ENCODE data around the gene OR10C1. TPM values are rescaled to one million over a fixed set of nuclear protein-coding genes. Genes with fewer than 3 reads are reported as not detected.

OR10C1 gene
- total and polyA plus RNA-seq, 2 of the 13 experiments (the other 11 are each of a cell fraction or from before 2014, with no cell fraction given) = 0.04 TPM; not detected in 1

DNA sequence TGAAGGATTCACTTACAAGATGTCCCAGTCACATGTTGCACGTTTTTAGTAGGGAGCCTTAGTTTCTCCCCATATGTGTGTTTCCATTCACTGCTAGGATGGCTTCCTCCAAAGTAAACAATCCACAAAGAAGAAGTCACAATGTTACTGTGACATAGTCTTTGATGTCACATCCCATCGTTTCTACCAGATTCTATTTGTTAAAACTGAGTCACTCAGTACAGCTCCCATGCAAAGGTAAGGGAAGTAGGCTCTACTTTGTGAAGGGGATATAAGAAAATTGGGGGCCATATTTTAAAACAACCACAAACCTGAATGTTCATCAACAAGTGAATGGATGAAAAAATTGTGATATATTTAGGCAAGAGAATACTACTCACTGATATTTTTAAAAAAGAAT lies 17.9 kb downstream of the OR10C1 start, which contains the start of the genes OR11A1 and OR2H1:
OR11A1 (minus strand) TSS at position 101 of the 400 bp plus-strand sequence. CDS start 29,430 bp downstream, outside the sequence.
OR2H1 (plus strand) TSS at position 185 of the 400 bp plus-strand sequence. CDS start 4,615 bp downstream, outside the sequence.
- H3K79me2 ChIP-seq (ENCODE audit: insufficient read depth, low read length) = no peaks in the 10 kb centered on the region
- no peak within 1 kb of the TSS for H3K27ac ChIP-seq (ENCODE audit: extremely low read length, insufficient read depth, low read length)
- TF ChIP-seq, protein P1, sequence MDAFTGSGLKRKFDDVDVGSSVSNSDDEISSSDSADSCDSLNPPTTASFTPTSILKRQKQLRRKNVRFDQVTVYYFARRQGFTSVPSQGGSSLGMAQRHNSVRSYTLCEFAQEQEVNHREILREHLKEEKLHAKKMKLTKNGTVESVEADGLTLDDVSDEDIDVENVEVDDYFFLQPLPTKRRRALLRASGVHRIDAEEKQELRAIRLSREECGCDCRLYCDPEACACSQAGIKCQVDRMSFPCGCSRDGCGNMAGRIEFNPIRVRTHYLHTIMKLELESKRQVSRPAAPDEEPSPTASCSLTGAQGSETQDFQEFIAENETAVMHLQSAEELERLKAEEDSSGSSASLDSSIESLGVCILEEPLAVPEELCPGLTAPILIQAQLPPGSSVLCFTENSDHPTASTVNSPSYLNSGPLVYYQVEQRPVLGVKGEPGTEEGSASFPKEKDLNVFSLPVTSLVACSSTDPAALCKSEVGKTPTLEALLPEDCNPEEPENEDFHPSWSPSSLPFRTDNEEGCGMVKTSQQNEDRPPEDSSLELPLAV (CRISPR knock-in tag; conservative IDR thresholded peaks at IDR 0.05; ENCODE audit: low read depth) = no peak
- TF ChIP-seq ZNF775 (CRISPR knock-in tag; IDR thresholded peaks at IDR 0.05; ENCODE audit: borderline replicate concordance) (no peak), ZNF629 (CRISPR knock-in tag; conservative IDR thresholded peaks at IDR 0.05) (no peak), NCOR1 (IDR thresholded peaks at IDR 0.05; ENCODE audit: borderline replicate concordance, low read length) (no peak), RFX1 (IDR thresholded peaks at IDR 0.05) (no peak), ZC3H13 (CRISPR knock-in tag; IDR thresholded peaks at IDR 0.05) (no peak), TSC22D2 (CRISPR knock-in tag; IDR thresholded peaks at IDR 0.05; ENCODE audit: borderline replicate concordance) (no peak), CENPT (CRISPR knock-in tag; IDR thresholded peaks at IDR 0.05; ENCODE audit: low read depth) (no peak), ZZZ3 (CRISPR knock-in tag; IDR thresholded peaks at IDR 0.05; ENCODE audit: borderline replicate concordance) (no peak), NFYC (CRISPR knock-in tag; IDR thresholded peaks at IDR 0.05) (no peak), MEIS1 (CRISPR knock-in tag; IDR thresholded peaks at IDR 0.05; ENCODE audit: borderline replicate concordance) (no peak), KLF13 (CRISPR knock-in tag; IDR thresholded peaks at IDR 0.05) (no peak), POLR2G (IDR thresholded peaks at IDR 0.05; ENCODE audit: low read depth, low read length) (no peak)
- TF ChIP-seq, protein P2, sequence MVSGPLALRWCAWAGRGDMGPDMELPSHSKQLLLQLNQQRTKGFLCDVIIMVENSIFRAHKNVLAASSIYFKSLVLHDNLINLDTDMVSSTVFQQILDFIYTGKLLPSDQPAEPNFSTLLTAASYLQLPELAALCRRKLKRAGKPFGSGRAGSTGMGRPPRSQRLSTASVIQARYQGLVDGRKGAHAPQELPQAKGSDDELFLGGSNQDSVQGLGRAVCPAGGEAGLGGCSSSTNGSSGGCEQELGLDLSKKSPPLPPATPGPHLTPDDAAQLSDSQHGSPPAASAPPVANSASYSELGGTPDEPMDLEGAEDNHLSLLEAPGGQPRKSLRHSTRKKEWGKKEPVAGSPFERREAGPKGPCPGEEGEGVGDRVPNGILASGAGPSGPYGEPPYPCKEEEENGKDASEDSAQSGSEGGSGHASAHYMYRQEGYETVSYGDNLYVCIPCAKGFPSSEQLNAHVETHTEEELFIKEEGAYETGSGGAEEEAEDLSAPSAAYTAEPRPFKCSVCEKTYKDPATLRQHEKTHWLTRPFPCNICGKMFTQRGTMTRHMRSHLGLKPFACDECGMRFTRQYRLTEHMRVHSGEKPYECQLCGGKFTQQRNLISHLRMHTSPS (CRISPR knock-in tag; IDR thresholded peaks at IDR 0.05; ENCODE audit: low read depth) = no peak
- TF ChIP-seq, protein P3, sequence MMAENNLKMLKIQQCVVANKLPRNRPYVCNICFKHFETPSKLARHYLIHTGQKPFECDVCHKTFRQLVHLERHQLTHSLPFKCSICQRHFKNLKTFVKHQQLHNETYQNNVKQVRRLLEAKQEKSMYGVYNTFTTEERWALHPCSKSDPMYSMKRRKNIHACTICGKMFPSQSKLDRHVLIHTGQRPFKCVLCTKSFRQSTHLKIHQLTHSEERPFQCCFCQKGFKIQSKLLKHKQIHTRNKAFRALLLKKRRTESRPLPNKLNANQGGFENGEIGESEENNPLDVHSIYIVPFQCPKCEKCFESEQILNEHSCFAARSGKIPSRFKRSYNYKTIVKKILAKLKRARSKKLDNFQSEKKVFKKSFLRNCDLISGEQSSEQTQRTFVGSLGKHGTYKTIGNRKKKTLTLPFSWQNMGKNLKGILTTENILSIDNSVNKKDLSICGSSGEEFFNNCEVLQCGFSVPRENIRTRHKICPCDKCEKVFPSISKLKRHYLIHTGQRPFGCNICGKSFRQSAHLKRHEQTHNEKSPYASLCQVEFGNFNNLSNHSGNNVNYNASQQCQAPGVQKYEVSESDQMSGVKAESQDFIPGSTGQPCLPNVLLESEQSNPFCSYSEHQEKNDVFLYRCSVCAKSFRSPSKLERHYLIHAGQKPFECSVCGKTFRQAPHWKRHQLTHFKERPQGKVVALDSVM (CRISPR knock-in tag; IDR thresholded peaks at IDR 0.05) = no peak
- TF ChIP-seq, protein P4, sequence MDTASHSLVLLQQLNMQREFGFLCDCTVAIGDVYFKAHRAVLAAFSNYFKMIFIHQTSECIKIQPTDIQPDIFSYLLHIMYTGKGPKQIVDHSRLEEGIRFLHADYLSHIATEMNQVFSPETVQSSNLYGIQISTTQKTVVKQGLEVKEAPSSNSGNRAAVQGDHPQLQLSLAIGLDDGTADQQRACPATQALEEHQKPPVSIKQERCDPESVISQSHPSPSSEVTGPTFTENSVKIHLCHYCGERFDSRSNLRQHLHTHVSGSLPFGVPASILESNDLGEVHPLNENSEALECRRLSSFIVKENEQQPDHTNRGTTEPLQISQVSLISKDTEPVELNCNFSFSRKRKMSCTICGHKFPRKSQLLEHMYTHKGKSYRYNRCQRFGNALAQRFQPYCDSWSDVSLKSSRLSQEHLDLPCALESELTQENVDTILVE (CRISPR knock-in tag; IDR thresholded peaks at IDR 0.05) = no peak
- TF ChIP-seq, protein P5, sequence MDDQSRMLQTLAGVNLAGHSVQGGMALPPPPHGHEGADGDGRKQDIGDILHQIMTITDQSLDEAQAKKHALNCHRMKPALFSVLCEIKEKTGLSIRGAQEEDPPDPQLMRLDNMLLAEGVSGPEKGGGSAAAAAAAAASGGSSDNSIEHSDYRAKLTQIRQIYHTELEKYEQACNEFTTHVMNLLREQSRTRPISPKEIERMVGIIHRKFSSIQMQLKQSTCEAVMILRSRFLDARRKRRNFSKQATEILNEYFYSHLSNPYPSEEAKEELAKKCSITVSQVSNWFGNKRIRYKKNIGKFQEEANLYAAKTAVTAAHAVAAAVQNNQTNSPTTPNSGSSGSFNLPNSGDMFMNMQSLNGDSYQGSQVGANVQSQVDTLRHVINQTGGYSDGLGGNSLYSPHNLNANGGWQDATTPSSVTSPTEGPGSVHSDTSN (CRISPR knock-in tag; IDR thresholded peaks at IDR 0.05; ENCODE audit: borderline replicate concordance) = no peak
- no peaks in the 10 kb centered on the region for H4K20me1 ChIP-seq (ENCODE audit: insufficient read depth, low read length)
- DNase-seq (ENCODE audit: low spot score) (no peak), ATAC-seq (no peak), FAIRE-seq (no peak)
- no peak within 1 kb of the TSS for H3K4me2 ChIP-seq (ENCODE audit: low read depth, low read length)
- in situ Hi-C loops (cut with HindIII; ENCODE audit: extremely low pct_ligation_motif_present, low pct_unique_long_range_greater_than_20kb) (no loop called here), intact Hi-C loops (cut with micrococcal nuclease; ENCODE audit: unreplicated experiment) (no loop called here)
- H3K27me3 ChIP-seq (ENCODE audit: control insufficient read depth in 1 of 2, insufficient read depth in 2 of 2, low read length in 2 of 2) = peaks cover 0 to 15% of the 10 kb centered on the region in 2 experiments; a peak in 2 of 5 replicates
- ChIA-PET POLR2A (no interaction called here), CTCF (ENCODE audit: low intra/inter-chr PET ratio, low total read pairs) (no interaction called here)
- H3K4me3 ChIP-seq (replicated peaks in 1 of 3; ENCODE audit: insufficient read depth in 1 of 3, low read depth in 2 of 3, low read length in 3 of 3) = no peak within 1 kb of the TSS
- H3K9me3 ChIP-seq (ENCODE audit: low read length) = no peaks in the 10 kb centered on the region
- no peak within 1 kb of the TSS for H2AFZ ChIP-seq (ENCODE audit: low read length)
- BruUV-seq (replicated peaks) = no TSS peak
- WGBS (ENCODE audit: low lambda C conversion rate) = 0% methylated on average over 2 of the region's 2 CpGs
- no peak within 1 kb of the TSS for H3K9ac ChIP-seq (ENCODE audit: insufficient read depth, low read depth, low read length)
- H3K4me1 ChIP-seq (ENCODE audit: insufficient read depth, low read length) = no peaks in the 10 kb centered on the region
- no peaks in the 10 kb centered on the region for H3K36me3 ChIP-seq (replicated peaks in 1 of 2; ENCODE audit: control insufficient read depth in 1 of 2, insufficient read depth in 2 of 2, low read length in 2 of 2)

Measured in HepG2 (cell line).